HEK293 (cell line): ENCODE measurements around the gene CCDC13.
"Not testable (repeated sequence)": the region's sequence is repeated elsewhere in the genome, so short reads cannot be mapped to it uniquely, and the experiment has no call there.

ENCODE experiments used
- CTCF ChIA-PET: fragments of 350-600 bp; formaldehyde crosslinking; extraction: SDS; loops from one replicate; lab custom pipeline; 2021; ENCODE audit warnings: antibody characterized with exemption; lab: Yijun Ruan, JAX
- POLR2A ChIA-PET: fragments of 300-600 bp; formaldehyde crosslinking; extraction: SDS; loops from one replicate; lab custom pipeline; 2020; ENCODE audit warnings: antibody characterized with exemption, inconsistent platforms; lab: Yijun Ruan, JAX
- H3K27ac ChIP-seq: fragments of 200-500 bp; sonication (Bioruptor generic); 2 replicates; pipeline ENCODE4 v1.5.1; 2014; ENCODE audit warnings: low read depth, low read length, control low read depth, inconsistent platforms; ENCODE audit errors: extremely low read depth
- H3K36me3 ChIP-seq, 2 experiments: fragments of 200-500 bp in 1 of 2; sonication (Bioruptor generic) in 1 of 2; 1 replicate in 1 of 2; 2 replicates in 1 of 2; pipeline ENCODE4 v1.5.1; 2014 to 2017; ENCODE audit warnings: inconsistent platforms in 2 of 2, low read length in 2 of 2; ENCODE audit not compliant: control insufficient read depth in 2 of 2, insufficient read depth in 1 of 2
- H3K4me1 ChIP-seq: fragments of 200-500 bp; sonication (Bioruptor generic); 2 replicates; pipeline ENCODE4 v1.5.1; 2014; ENCODE audit warnings: mild to moderate bottlenecking, low read length, inconsistent platforms; ENCODE audit not compliant: control insufficient read depth, insufficient read depth
- H3K4me3 ChIP-seq: 2 replicates; pipeline ENCODE4 v1.5.1; 2011; ENCODE audit warnings: low read depth, mild to moderate bottlenecking, control low read depth, low read length, moderate library complexity
- H3K9me3 ChIP-seq: fragments of 200-500 bp; sonication (Bioruptor generic); 2 replicates; pipeline ENCODE4 v1.5.1; 2014; ENCODE audit warnings: low read depth, low read length, inconsistent platforms; ENCODE audit not compliant: control insufficient read depth, insufficient read depth
- SALL2 ChIP-seq: fragments of 450-650 bp; formaldehyde crosslinking; IDR thresholded peaks from 2 replicates; pipeline ENCODE4 v1.5.0; 2017; ENCODE audit warnings: missing biosample characterization, mild to moderate bottlenecking, missing genetic modification characterization, borderline replicate concordance
- SP7 ChIP-seq: fragments of 450-650 bp; formaldehyde crosslinking; IDR thresholded peaks from 2 replicates; pipeline ENCODE4 v1.5.1; 2016; ENCODE audit warnings: missing biosample characterization, missing genetic modification characterization
- ZBTB21 ChIP-seq: fragments of 450-650 bp; formaldehyde crosslinking; IDR thresholded peaks from 2 replicates; pipeline ENCODE4 v1.5.1; 2017; ENCODE audit warnings: missing biosample characterization, missing genetic modification characterization
- ZBTB7A ChIP-seq: fragments of 450-650 bp; formaldehyde crosslinking; IDR thresholded peaks from 2 replicates; pipeline ENCODE4 v1.5.1; 2016; ENCODE audit warnings: low read depth, missing biosample characterization, missing genetic modification characterization
- ZFP37 ChIP-seq: fragments of 450-650 bp; formaldehyde crosslinking; IDR thresholded peaks from 2 replicates; pipeline ENCODE4 v1.5.1; 2016; ENCODE audit warnings: missing biosample characterization, missing genetic modification characterization
- ZNF148 ChIP-seq: fragments of 450-650 bp; formaldehyde crosslinking; IDR thresholded peaks from 2 replicates; pipeline ENCODE4 v1.5.0; 2017; ENCODE audit warnings: missing biosample characterization, missing genetic modification characterization, borderline replicate concordance
- ZNF202 ChIP-seq: fragments of 450-650 bp; formaldehyde crosslinking; IDR thresholded peaks from 2 replicates; pipeline ENCODE4 v1.5.1; 2016; ENCODE audit warnings: missing biosample characterization, missing genetic modification characterization, borderline replicate concordance
- ZNF311 ChIP-seq: fragments of 450-650 bp; formaldehyde crosslinking; IDR thresholded peaks from 2 replicates; pipeline ENCODE4 v1.5.1; 2017; ENCODE audit warnings: missing biosample characterization, missing genetic modification characterization, borderline replicate concordance
- ZNF416 ChIP-seq: fragments of 450-650 bp; formaldehyde crosslinking; IDR thresholded peaks from 2 replicates; pipeline ENCODE4 v1.5.1; 2016; ENCODE audit warnings: missing biosample characterization, missing genetic modification characterization
- ZNF530 ChIP-seq: fragments of 450-650 bp; formaldehyde crosslinking; IDR thresholded peaks from 2 replicates; pipeline ENCODE4 v1.5.1; 2016; ENCODE audit warnings: low read depth, missing biosample characterization, missing genetic modification characterization
- ZNF626 ChIP-seq: fragments of 450-650 bp; sonication (Bioruptor Pico); formaldehyde crosslinking; IDR thresholded peaks from 2 replicates; pipeline ENCODE4 v1.5.1; 2018; ENCODE audit warnings: missing biosample characterization, missing genetic modification characterization, inconsistent platforms
- TF ChIP-seq, protein P1 (sequence below): fragments of 450-650 bp; formaldehyde crosslinking; IDR thresholded peaks from 2 replicates; pipeline ENCODE4 v1.5.1; 2016; ENCODE audit warnings: missing biosample characterization, missing genetic modification characterization
- TF ChIP-seq, protein P2 (sequence below): fragments of 450-650 bp; formaldehyde crosslinking; IDR thresholded peaks from 2 replicates; pipeline ENCODE4 v1.5.1; 2017; ENCODE audit warnings: missing biosample characterization, mild to moderate bottlenecking, missing genetic modification characterization, moderate library complexity
- TF ChIP-seq, protein P3 (sequence below): fragments of 450-650 bp; formaldehyde crosslinking; IDR thresholded peaks from 2 replicates; pipeline ENCODE4 v1.5.1; 2016; ENCODE audit warnings: missing biosample characterization, missing genetic modification characterization, low read depth
- TF ChIP-seq, protein P4 (sequence below): fragments of 450-650 bp; formaldehyde crosslinking; IDR thresholded peaks from 2 replicates; pipeline ENCODE4 v1.5.1; 2016; ENCODE audit warnings: missing biosample characterization, missing genetic modification characterization

Gene CCDC13

GRCh38 chr3:42811118-42811883, 38.2 kb upstream of the CCDC13 start:
- H3K36me3 ChIP-seq, CTCF ChIA-PET, H3K4me1 ChIP-seq, H3K9me3 ChIP-seq, POLR2A ChIA-PET, H3K27ac ChIP-seq, H3K4me3 ChIP-seq: not testable (repeated sequence)

DNA sequence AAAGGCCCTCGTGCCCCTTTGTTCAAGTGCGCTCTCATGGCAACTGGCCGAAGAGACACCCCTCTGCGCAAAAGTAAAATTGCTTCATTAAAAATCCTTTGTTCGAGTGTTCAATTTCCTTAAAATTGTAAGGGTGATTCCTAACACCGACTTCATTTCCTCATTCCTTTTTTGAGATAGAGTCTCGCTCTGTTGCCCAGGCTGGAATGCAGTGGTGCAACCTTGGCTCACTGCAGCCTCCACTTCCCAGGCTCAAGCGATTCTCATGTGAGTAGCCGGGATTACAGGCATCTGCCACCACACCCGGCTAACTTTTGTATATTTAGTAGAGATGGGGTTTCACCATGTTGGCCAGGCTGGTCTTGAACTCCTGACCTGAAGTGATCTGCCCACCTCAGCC, 37.7 kb upstream of the CCDC13 start:
- H3K27ac ChIP-seq, H3K4me1 ChIP-seq, CTCF ChIA-PET, H3K9me3 ChIP-seq, H3K36me3 ChIP-seq, H3K4me3 ChIP-seq: not testable (repeated sequence)
- POLR2A ChIA-PET, result interaction anchor here (0.7 kb wide), 1 partner anchor 17 kb away, joined by 7 read pairs; no protein-coding TSS in a partner anchor

GRCh38 chr3:42809202-42809601, 36.1 kb upstream of the CCDC13 start, which contains the start of gene ACKR2:
ACKR2 (plus strand) TSS chr3:42809445; CDS start chr3:42864503, 55,058 bp downstream.
- H3K27ac ChIP-seq, result no peak within 1 kb of the TSS
- H3K4me1 ChIP-seq, result no peaks in the 10 kb centered on the region
- POLR2A ChIA-PET, result no interaction called here
- no peaks in the 10 kb centered on the region for H3K9me3 ChIP-seq
- no peaks in the 10 kb centered on the region for H3K36me3 ChIP-seq
- H3K4me3 ChIP-seq, result no peak within 1 kb of the TSS
- TF ChIP-seq ZNF416 (no peak), SP7 (tag by site-specific recombination) (no peak), ZBTB7A (no peak), ZFP37 (tag by site-specific recombination) (no peak), ZNF311 (tag by site-specific recombination) (no peak), SALL2 (tag by site-specific recombination) (no peak), ZNF530 (tag by site-specific recombination) (no peak), ZBTB21 (tag by site-specific recombination) (no peak), ZNF626 (tag by site-specific recombination) (no peak), ZNF202 (tag by site-specific recombination) (no peak), ZNF148 (tag by site-specific recombination) (no peak)
- TF ChIP-seq, protein P1, sequence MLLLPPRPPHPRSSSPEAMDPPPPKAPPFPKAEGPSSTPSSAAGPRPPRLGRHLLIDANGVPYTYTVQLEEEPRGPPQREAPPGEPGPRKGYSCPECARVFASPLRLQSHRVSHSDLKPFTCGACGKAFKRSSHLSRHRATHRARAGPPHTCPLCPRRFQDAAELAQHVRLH (tag by site-specific recombination), result no peak
- TF ChIP-seq, protein P2, sequence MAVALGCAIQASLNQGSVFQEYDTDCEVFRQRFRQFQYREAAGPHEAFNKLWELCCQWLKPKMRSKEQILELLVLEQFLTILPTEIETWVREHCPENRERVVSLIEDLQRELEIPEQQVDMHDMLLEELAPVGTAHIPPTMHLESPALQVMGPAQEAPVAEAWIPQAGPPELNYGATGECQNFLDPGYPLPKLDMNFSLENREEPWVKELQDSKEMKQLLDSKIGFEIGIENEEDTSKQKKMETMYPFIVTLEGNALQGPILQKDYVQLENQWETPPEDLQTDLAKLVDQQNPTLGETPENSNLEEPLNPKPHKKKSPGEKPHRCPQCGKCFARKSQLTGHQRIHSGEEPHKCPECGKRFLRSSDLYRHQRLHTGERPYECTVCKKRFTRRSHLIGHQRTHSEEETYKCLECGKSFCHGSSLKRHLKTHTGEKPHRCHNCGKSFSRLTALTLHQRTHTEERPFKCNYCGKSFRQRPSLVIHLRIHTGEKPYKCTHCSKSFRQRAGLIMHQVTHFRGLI, result no peak
- TF ChIP-seq, protein P3, sequence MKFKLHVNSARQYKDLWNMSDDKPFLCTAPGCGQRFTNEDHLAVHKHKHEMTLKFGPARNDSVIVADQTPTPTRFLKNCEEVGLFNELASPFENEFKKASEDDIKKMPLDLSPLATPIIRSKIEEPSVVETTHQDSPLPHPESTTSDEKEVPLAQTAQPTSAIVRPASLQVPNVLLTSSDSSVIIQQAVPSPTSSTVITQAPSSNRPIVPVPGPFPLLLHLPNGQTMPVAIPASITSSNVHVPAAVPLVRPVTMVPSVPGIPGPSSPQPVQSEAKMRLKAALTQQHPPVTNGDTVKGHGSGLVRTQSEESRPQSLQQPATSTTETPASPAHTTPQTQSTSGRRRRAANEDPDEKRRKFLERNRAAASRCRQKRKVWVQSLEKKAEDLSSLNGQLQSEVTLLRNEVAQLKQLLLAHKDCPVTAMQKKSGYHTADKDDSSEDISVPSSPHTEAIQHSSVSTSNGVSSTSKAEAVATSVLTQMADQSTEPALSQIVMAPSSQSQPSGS (tag by site-specific recombination), result no peak
- TF ChIP-seq, protein P4, sequence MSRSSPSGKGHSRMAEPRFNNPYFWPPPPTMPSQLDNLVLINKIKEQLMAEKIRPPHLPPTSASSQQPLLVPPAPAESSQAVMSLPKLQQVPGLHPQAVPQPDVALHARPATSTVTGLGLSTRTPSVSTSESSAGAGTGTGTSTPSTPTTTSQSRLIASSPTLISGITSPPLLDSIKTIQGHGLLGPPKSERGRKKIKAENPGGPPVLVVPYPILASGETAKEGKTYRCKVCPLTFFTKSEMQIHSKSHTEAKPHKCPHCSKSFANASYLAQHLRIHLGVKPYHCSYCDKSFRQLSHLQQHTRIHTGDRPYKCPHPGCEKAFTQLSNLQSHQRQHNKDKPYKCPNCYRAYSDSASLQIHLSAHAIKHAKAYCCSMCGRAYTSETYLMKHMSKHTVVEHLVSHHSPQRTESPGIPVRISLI (tag by site-specific recombination), result no peak
- TF ChIP-seq, all 188 proteins: peak for 0
- CTCF ChIA-PET, result interaction anchor here (0.6 to 1.3 kb wide), 2 partner anchors 9 to 22 kb away, joined by 3 to 4 read pairs; no protein-coding TSS in a partner anchor
